Large intestine (tissue), 12 donors: ENCODE measurements around the gene OR6C6. TPM values are rescaled to one million over a fixed set of nuclear protein-coding genes. Genes with fewer than 3 reads are reported as not detected.
"Not testable (repeated sequence)": the region's sequence is repeated elsewhere in the genome, so short reads cannot be mapped to it uniquely, and the experiment has no call there.

Experiments used
- DNase-seq, 2 donors: peaks; one replicate each; pipeline versions ENCODE4 v3.0.0 to v3.0.0-alpha.2; 2013
- H3K27ac ChIP-seq: one replicate; pipeline ENCODE4 v1.5.1; 2013; ENCODE audit warnings: low read length
- H3K27me3 ChIP-seq: 2 replicates; pipeline ENCODE4 v1.6.1; 2013; ENCODE audit warnings: low read length; ENCODE audit not compliant: control insufficient read depth, insufficient read depth
- H3K36me3 ChIP-seq: 2 replicates; pipeline ENCODE4 v1.6.1; 2013; ENCODE audit warnings: low read length; ENCODE audit not compliant: control insufficient read depth, insufficient read depth
- H3K4me1 ChIP-seq: one replicate; pipeline ENCODE4 v1.6.1; 2013; ENCODE audit warnings: low read length; ENCODE audit not compliant: control insufficient read depth, insufficient read depth
- H3K4me3 ChIP-seq: one replicate; pipeline ENCODE4 v1.5.1; 2013; ENCODE audit warnings: low read length
- H3K9me3 ChIP-seq: one replicate; pipeline ENCODE4 v1.6.1; 2013; ENCODE audit warnings: mild to moderate bottlenecking, low read depth, low read length, moderate library complexity; ENCODE audit not compliant: control insufficient read depth
- WGBS: methylation state at CpG from one replicate; pipeline ENCODE4 v1.1.5; 2013; ENCODE audit warnings: low lambda C conversion rate; ENCODE audit not compliant: insufficient coverage; 5-methylcytosine and 5-hydroxymethylcytosine counted together
- long read RNA-seq, 11 donors: transcript quantifications; one replicate each; lab custom pipeline, GENCODE V29; 2026
- polyA plus RNA-seq: library from polyadenylated mRNA; unstranded; fragments of 120-200 nt; gene quantifications from one replicate; pipeline ENCODE4 v1.2.1, GENCODE V29; 2013

Gene OR6C6
- not detected for polyA plus RNA-seq
- long read RNA-seq, donor 1: 0 reads
- long read RNA-seq, donor 2: 0 reads
- long read RNA-seq, donor 3: 0 reads
- long read RNA-seq, donor 4: 0 reads
- long read RNA-seq, donor 5: 0 reads
- long read RNA-seq, donor 6: 0 reads
- long read RNA-seq, donor 7: 0 reads
- long read RNA-seq, donor 8: 0 reads
- long read RNA-seq, donor 9: 0 reads
- long read RNA-seq, donor 10: 0 reads
- long read RNA-seq, donor 11: 0 reads

DNA sequence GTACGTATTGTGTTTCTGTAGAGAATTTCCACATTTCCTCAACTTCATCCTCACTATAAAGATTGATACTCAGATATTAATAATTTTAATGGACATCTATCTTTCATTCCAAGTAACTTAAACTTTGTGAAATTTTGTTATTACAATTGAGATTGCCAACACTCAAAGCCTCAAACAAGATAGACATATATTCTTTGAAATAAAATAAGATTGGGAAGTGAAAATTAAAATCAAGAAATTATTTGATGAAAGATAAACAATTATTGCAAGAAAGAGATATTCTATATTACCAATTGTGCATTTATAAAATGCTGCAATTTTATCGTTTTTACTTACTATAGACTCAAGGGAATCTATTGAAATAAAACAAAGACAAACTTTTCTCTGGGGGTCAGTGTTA is at the start of gene OR6C6:
OR6C6 (minus strand) TSS at position 101 of the 400 bp plus-strand sequence. CDS start 1,337 bp downstream, outside the sequence.
- no peak within 1 kb of the TSS for H3K27ac ChIP-seq
- H3K36me3 ChIP-seq: no peaks in the 10 kb centered on the region
- no peaks in the 10 kb centered on the region for H3K4me1 ChIP-seq
- H3K9me3 ChIP-seq: no peaks in the 10 kb centered on the region
- WGBS: 100% methylated on average over 1 of the region's 2 CpGs
- DNase-seq: no peak
- no peaks in the 10 kb centered on the region for H3K27me3 ChIP-seq
- no peak within 1 kb of the TSS for H3K4me3 ChIP-seq

DNA sequence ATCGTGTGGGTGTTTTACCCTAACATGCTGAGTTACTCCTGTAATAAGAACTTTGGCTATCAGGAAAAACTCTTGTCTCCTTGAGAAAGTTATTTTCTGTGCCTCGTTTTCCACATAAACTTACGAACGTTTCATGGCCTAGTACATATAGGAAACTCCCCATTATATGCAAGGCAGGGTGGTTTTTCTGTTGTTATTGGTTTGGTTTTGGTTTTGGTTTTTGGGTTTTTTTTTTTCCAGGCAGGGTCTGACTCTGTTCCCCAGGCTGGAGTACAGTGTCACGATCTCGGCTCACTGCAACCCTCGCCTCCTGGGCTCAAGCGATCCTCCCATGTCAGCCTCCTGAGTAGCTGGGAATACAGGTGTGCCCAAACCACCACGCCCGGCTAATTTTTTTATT is 39.6 kb upstream of the OR6C6 start:
- H3K27me3 ChIP-seq: no peaks in the 10 kb centered on the region
- no peaks in the 10 kb centered on the region for H3K4me1 ChIP-seq
- no peaks in the 10 kb centered on the region for H3K9me3 ChIP-seq
- H3K4me3 ChIP-seq: no peak overlapping the region
- H3K36me3 ChIP-seq: no peaks in the 10 kb centered on the region
- 80% methylated on average over 1 of the region's 10 CpGs for WGBS
- DNase-seq: no peak
- no peak overlapping the region for H3K27ac ChIP-seq

DNA sequence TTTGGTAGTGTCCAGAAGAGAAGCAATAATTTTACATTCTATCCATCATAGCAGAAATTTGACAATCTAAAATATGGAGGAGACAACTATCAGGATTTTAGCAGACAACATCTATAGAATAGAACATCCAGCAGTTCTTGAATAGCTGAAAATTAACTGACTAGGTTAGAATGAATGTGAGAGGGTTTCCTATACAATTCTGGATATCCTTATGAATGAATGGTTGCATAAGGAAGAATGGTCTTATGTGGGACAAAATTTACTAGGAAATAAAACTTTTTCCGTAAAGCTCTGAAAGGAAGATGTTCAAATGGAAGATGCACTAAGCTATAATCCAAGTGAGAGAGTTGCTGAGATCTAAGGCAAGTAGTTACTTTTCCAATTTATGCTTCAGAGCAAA is 34.1 kb upstream of the OR6C6 start, which contains the start of gene OR6C3:
OR6C3 (plus strand) TSS at position 301 of the 400 bp plus-strand sequence. CDS start 955 bp downstream, outside the sequence.
- H3K27ac ChIP-seq: no peak within 1 kb of the TSS
- H3K4me3 ChIP-seq: no peak within 1 kb of the TSS
- WGBS: 100% methylated on average over 1 of the region's 1 CpG
- no peaks in the 10 kb centered on the region for H3K9me3 ChIP-seq
- no peak for DNase-seq
- no peaks in the 10 kb centered on the region for H3K27me3 ChIP-seq
- no peaks in the 10 kb centered on the region for H3K4me1 ChIP-seq
- no peaks in the 10 kb centered on the region for H3K36me3 ChIP-seq

DNA sequence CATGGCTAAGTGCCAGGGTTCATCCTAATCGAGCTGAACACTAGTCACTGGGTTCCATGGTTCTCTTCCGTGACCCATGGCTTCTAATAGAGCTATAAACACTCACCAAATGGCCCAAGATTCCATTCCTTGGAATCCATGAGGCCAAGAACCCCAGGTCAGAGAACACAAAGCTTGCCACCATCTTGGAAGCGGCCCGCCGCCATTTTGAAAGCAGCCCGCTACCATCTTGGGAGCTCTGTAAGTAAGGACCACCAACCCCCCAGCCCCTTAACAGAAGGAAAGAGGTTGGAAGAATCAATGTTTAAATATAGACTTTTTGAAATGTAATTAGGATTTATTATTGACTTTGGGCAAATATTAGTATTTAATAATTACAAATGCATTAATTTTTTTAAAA is 29.4 kb upstream of the OR6C6 start:
- WGBS: 100% methylated on average over 2 of the region's 6 CpGs
- H3K27ac ChIP-seq, H3K4me3 ChIP-seq, H3K9me3 ChIP-seq, DNase-seq, H3K36me3 ChIP-seq, H3K4me1 ChIP-seq, H3K27me3 ChIP-seq: not testable (repeated sequence)

DNA sequence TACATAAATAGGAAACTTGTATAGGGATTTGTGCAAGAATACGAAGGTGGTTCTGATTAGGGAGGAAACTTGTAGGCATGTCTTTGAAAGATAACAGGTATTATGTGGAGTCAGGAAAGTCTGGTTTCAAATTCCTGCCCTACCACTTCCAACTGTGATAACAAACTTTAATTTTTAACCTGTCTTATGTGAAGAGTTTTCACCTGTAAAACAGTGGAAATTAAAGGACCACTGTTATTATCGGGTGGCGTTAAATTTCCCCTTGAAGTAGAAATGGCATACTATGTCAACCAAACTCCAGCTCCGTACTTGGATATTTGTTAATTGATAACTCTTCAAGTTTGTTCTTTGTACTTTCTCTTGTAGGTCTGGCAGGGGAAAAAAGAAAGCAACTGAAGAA is 23.8 kb upstream of the OR6C6 start:
- no peak overlapping the region for H3K4me3 ChIP-seq
- H3K27me3 ChIP-seq: no peaks in the 10 kb centered on the region
- H3K4me1 ChIP-seq: no peaks in the 10 kb centered on the region
- H3K27ac ChIP-seq: no peak overlapping the region
- 13% methylated on average over 4 of the region's 4 CpGs for WGBS
- peak; percentile 2 to 64 for DNase-seq
- H3K9me3 ChIP-seq: no peaks in the 10 kb centered on the region
- no peaks in the 10 kb centered on the region for H3K36me3 ChIP-seq

DNA sequence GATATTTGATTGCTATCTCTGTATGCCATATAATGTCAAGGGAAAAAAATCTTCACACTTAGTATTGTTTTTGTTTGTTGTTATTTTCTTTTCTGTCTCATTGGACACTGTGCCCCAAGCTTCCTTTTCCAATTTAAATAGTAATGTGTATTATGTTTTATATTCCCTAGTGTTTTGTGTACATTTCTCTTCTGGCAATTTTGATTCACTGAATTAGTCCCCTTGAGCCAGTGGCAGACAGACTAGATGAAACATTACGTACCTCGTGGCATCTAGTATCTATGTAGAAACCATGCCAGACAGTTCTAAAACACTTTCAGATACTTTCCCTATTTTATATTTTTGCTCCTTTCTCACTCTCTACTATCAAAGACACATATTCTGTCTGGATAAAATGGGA is 17.7 kb upstream of the OR6C6 start, which contains the start of gene OR6C1:
OR6C1 (plus strand) TSS at position 301 of the 400 bp plus-strand sequence. CDS start 6,257 bp downstream, outside the sequence.
- no peaks in the 10 kb centered on the region for H3K36me3 ChIP-seq
- H3K4me3 ChIP-seq: no peak within 1 kb of the TSS
- no peak within 1 kb of the TSS for H3K27ac ChIP-seq
- WGBS: 83% methylated on average over 1 of the region's 2 CpGs
- H3K4me1 ChIP-seq: no peaks in the 10 kb centered on the region
- no peaks in the 10 kb centered on the region for H3K9me3 ChIP-seq
- H3K27me3 ChIP-seq: no peaks in the 10 kb centered on the region
- DNase-seq: no peak

DNA sequence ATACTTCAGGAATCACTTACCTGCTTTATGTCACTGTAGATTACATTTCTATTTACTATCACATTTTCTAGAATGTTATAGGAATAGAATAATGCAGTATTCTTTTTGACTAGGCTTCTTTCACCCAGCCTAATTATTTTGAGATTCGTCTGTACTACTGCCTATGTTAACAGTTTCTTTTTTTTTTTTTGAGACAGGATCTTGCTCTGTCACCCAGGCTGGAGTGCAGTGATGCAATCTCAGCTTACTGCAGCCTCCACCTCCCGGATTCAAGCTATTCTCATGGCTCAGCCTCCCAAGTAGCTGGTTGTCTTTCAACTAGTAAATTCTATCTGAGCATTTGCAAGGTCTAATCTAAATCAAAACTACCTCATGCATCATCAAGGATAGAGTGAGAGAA is 6.4 kb downstream of the OR6C6 start:
- Histone ChIP-seq H3K4me1 (no peaks in the 10 kb centered on the region), H3K27ac (no peak overlapping the region), H3K36me3 (no peaks in the 10 kb centered on the region), H3K27me3 (no peaks in the 10 kb centered on the region), H3K4me3 (no peak overlapping the region), H3K9me3 (no peaks in the 10 kb centered on the region)
- DNase-seq: no peak
- WGBS: 60% methylated on average over 1 of the region's 2 CpGs

DNA sequence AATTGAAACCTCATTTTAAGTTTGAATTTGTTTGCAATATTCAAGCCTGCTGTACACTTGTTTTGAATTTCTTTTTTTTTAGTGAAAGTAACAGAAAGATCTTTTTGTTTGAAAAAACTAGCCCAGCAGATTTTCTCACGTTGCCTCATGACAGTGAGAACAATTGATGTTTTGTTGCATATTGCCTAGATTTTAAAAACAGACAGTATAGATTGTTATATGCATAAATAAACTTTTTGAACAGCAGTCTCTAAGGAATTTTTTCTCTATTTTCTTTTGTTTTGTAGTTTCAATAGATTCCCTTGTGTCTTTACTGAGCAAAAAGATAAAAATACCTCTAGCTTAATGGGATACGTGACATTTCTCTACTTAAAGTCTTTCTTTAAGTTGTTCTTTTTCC is 15.4 kb downstream of the OR6C6 start:
- H3K36me3 ChIP-seq: no peaks in the 10 kb centered on the region
- WGBS: 80% methylated on average over 2 of the region's 2 CpGs
- no peak overlapping the region for H3K27ac ChIP-seq
- no peaks in the 10 kb centered on the region for H3K9me3 ChIP-seq
- no peak overlapping the region for H3K4me3 ChIP-seq
- H3K27me3 ChIP-seq: no peaks in the 10 kb centered on the region
- DNase-seq: no peak
- no peaks in the 10 kb centered on the region for H3K4me1 ChIP-seq

DNA sequence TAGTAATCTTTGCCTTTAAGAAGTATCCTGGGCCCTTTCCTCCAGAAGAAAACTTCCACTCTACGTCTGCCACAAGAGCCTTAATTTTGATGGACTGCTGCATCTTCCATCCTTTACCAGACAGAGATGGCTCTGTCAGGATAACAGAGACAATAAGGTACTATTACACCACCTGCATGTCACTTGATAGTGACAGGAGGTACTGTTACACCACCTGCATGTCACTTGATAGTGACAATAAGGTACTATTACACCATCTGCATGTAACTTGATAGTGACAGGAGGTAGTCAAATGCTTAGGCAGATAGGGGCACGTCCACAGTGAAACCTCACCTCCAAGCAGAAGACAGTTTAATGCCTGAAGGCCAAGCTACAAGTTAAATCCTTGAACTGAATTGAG is 38.1 kb downstream of the OR6C6 start:
- Histone ChIP-seq H3K36me3 (no peaks in the 10 kb centered on the region), H3K4me3 (no peak overlapping the region), H3K4me1 (no peaks in the 10 kb centered on the region), H3K9me3 (no peaks in the 10 kb centered on the region), H3K27ac (no peak overlapping the region), H3K27me3 (no peaks in the 10 kb centered on the region)
- 40% methylated on average over 1 of the region's 2 CpGs for WGBS
- DNase-seq: no peak

DNA sequence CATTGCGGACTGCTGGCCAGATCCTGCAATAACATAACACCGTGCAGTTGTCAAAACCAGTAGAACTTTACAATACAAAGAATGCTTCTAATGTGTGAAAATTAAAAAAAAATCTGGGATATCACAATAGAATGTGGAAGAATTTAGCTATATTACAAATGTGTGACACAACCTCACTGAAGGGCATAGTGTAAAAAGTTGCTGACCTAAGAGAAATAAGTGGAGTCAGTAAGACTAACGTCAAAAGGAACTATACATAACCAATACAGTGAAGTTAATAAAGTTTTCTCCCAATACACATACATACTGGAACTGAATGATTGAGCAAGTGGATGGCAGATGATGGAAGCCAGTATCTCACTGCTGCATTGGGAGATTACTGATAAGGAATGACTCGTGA is 39.5 kb downstream of the OR6C6 start:
- Histone ChIP-seq H3K36me3 (no peaks in the 10 kb centered on the region), H3K27ac (no peak overlapping the region), H3K27me3 (no peaks in the 10 kb centered on the region), H3K4me3 (no peak overlapping the region), H3K4me1 (no peaks in the 10 kb centered on the region), H3K9me3 (no peaks in the 10 kb centered on the region)
- DNase-seq: no peak
- 88% methylated on average over 1 of the region's 4 CpGs for WGBS

DNA sequence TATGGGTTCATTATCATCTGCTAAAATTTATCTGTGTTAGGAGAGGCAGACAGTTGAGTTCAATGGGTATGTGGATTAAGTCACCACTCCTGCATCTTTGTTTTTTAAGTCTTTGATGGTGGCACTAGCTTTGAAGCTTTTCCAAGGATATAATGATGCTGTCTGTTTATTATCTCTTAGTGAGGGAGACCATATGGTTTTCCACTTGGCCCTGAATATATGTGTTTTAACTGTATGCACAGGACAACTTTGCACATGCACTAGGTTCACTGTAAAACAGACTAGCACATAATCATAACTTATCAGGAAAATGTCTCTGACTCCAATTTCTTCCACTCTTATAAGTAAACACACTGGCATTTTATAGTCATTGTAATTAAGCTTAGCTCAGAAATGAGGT is 43.1 kb downstream of the OR6C6 start:
- H3K36me3 ChIP-seq: no peaks in the 10 kb centered on the region
- no peak overlapping the region for H3K4me3 ChIP-seq
- H3K4me1 ChIP-seq: no peaks in the 10 kb centered on the region
- H3K27me3 ChIP-seq: no peaks in the 10 kb centered on the region
- no peak for DNase-seq
- H3K27ac ChIP-seq: no peak overlapping the region
- H3K9me3 ChIP-seq: no peaks in the 10 kb centered on the region
